COLO829 (cell line): ENCODE measurements around the gene GATAD2A.
"Not testable (repeated sequence)": the region's sequence is repeated elsewhere in the genome, so short reads cannot be mapped to it uniquely, and the experiment has no call there.

Experiments
- DNase-seq: peaks from one replicate; pipeline ENCODE4 v3.0.0; 2012; ENCODE audit warnings: low spot score

GATAD2A gene

DNA sequence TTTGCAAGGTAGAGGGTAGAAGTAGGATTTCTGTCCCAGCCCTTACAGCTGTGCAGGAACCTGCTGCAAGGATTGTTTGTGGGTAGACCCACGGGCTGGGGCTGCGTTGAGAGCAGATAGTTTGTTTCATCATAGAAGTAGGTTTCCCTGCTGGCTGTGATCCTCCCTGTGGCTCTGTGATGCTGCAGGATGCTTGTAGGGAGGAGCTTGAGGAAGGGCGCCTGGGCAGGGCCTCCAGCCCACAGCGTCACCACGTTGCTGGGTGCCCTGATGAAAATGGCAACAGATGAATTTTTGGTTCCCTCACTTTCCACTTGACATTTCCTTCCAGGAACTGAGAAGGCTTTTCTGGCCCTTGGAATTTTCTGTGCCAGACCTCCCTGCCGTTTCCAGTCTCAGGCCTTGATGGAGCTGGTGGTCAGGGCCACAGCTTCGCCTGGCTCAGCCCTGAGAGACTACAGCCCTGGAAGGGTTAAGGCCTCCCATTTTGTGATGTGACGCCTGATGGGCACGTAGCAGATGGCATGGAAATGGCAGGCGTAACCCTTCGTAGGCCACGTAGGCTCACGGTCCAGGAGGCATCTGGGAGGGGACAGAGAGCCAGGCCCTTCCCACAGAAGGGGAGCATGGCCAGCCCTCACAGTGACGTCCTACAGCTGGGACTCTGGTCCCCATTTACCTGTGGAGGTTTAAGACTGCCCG lies 42.2 kb downstream of the GATAD2A start:
- DNase-seq, result no peak

GRCh38 chr19:19448238-19448544 lies 42.7 kb downstream of the GATAD2A start:
- DNase-seq, result no peak

DNA sequence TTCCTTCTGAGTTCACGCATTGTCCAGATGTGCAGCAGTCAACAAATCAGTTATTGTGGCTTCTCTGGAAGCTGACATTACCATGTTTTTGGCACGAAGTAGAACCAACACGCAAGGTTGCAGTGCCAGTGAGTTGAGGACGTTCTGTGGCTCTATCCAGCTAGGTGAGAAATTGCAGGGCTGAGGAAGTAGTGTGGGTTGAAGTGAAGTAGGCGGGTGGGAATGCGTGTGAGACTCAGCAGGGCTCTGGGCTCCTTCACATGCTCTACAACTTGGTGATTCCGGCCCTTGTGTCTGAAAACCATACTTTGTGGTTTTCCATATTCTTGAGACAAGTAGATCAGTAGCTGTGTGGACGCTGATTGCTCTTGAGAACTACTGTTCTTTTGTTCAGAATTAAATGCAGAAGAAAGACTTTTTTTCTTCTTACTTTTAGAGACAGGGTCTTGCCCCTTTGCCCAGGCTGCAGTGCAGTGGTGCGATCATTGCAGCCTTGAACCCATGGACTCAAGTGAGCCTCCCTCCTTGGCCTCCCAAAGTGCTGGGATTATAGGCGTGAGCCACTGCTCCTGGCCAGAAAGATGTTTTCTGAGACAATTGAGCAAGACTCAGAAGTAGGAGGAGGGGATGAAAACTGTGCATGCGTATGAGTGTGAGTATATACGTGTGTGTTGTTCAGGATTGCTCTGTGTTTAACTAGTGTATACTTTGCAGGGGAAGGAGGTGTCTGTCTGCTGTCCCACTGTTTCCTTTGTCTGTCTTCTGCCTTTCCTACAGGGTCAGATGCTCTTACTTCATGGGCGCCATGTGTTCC lies 46.2 kb downstream of the GATAD2A start:
- DNase-seq, result no peak

- no peak for DNase-seq
These were observed 47.0 kb downstream of the GATAD2A start for GRCh38 chr19:19452243-19453124.

GRCh38 chr19:19453125-19453454 lies 47.6 kb downstream of the GATAD2A start:
- no peak for DNase-seq

DNA sequence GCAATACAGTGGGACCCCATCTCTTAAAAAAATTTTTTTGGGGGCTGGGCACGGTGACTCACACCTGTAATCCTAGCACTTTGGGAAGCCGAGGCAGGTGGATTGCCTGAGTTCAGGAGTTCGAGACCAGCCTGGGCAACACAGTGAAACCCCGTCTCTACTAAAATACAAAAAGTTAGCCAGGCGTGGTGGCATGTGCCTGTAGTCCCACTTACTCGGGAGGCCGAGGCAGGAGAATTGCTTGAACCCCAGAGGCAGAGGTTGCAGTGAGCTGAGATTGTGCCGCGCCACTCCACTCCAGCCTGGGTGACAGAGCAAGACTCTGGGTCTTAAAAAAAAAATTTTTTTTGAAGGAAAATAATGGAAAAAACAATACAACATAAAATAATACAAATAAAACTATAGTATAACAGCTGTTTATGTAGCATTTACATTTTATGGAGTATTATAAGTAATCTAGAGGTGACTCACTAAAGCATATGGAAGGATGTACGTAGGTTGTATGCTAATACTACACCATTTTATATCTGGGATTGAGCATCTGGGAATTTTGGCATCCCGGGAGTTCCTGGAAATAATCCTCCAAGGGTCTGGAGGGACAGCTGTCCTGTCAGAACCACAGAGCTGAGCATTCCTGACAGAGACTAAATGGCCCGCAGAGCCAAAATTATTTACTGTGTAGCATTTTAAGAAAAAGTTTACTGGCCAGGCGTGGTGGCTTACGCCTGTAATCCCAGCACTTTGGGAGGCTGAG lies 49.9 kb downstream of the GATAD2A start:
- not testable (repeated sequence) for DNase-seq

DNA sequence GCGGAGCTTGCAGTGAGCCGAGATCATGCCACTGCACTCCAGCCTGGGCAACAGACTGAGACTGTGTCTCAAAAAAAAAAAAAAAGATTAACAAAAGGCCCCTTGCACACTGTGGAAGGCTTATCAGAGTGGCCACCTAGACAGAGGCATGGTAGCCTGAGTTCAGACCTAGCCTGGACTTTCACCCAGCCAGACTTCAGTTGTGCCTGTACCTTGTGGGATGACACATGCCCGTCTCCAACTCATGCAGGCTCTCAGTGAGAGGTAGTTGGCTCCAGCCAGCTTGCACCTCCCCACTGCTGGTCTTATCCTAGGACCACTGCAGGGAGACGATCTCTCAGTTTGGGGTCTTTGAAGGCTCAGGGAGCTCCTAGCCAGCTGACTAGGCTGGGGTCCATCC lies 52.2 kb downstream of the GATAD2A start:
- DNase-seq, result no peak

- DNase-seq, result peak; percentile 91
These were observed 52.8 kb downstream of the GATAD2A start for GRCh38 chr19:19458110-19458816.

DNA sequence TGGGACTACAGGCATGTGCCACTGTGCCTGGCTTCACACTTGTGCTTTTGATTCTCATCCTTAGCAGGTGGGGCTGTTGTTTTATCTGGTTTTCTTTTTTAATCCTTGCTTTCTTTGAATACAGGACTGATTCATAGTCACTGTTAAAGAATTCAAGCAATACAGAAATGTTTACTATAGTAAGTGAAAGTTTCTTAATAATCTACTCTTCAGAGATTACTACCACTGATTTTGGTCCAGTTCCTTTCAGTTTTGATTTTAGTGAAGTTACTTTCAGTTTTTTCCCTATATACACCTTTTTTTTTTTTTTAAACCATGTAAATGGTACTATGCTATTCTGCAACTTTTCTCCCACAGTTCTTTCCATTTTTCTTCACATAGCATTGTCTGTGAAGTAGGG lies 53.6 kb downstream of the GATAD2A start:
- DNase-seq, result no peak

GRCh38 chr19:19459707-19460251 lies 54.3 kb downstream of the GATAD2A start:
- peak; percentile 48 for DNase-seq

- no peak for DNase-seq
These were observed 54.8 kb downstream of the GATAD2A start for GRCh38 chr19:19460258-19460731.

- peak; percentile 28 for DNase-seq
These were observed 55.3 kb downstream of the GATAD2A start for GRCh38 chr19:19460761-19461265.

GRCh38 chr19:19461306-19461670 lies 55.8 kb downstream of the GATAD2A start:
- DNase-seq, result no peak

DNA sequence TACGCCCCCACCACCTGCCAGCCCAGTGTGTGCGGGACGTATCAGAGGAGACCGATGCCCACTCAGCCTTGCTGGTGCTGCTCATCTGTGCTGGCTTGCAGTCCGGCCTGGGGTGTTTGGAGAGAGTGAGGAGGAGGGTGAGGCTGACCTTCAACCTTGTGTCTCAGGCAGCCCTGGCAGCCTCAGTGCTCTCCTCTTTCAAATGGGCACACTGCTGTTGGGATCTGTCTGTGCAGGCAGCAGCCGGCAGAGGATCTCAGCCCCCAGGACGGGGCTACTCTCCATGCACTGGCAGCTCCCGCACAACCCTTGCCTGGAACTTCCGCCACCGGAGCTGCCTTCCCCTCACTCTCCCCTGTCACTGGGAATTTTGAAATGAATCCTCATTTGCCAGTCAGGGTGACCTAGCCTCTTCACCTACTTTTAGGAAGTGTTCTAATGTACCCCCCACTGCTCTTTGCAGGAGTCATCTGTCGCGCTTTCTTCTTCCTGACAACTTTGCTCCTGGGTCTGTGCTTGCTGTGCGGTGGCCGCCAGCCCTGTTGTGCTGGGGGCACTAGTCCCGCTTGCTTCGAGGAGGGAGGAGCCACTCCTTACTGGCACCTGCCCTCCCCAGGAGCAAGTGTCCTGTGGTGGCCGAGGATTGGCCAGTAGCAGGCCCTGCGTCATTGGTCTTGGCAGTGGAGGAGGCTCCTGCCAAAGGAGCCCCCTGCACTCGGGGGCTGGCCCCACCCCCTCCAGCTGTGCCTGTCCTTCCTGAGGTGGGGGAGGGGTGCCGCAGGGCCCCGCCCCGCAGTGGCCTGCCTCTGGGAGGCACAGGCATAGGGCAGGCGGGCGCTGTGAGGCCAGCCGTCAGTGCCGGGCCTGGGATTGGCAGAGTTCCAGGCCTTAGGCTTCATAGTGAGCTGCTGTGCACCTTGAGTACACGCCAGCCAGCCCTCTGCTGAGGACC lies 56.5 kb downstream of the GATAD2A start:
- DNase-seq, result peak; percentile 21

DNA sequence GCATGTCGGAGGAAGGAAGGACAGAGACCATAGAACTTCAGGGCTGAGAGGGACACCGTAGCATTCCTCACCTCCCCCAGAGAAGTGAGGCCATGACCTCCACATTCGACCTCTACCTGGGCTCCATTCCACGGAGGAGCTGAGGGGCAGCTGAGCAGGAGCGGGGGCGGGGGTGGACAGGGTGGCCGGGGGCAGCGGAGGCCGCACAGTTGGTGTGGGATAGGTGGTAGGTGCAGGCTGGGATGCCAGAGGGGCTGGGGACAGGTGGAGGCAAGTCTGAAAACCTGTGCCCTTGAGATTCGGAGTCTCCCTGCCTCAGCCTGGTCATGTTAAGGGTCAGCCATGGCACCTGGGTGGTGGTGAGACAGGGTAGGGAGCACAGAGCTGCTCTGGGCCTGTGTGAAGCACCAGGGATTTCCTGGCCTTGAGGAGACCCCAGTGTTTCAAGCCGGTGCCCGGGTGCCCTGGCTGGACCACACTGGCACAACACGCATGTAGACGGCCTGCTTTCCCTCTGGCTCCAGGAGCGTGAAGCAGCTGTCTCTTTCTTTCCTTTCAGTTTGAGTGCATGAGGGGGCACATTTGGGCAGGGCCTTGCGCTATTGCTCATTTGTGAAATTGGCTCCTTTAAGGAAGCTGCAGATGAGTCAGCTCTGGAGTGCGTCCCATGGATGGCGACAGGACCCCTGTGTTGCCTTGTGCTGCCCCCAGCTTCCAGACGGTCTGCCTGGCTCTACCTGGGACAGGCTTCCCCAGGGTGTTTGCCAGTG lies 58.1 kb downstream of the GATAD2A start:
- no peak for DNase-seq

DNA sequence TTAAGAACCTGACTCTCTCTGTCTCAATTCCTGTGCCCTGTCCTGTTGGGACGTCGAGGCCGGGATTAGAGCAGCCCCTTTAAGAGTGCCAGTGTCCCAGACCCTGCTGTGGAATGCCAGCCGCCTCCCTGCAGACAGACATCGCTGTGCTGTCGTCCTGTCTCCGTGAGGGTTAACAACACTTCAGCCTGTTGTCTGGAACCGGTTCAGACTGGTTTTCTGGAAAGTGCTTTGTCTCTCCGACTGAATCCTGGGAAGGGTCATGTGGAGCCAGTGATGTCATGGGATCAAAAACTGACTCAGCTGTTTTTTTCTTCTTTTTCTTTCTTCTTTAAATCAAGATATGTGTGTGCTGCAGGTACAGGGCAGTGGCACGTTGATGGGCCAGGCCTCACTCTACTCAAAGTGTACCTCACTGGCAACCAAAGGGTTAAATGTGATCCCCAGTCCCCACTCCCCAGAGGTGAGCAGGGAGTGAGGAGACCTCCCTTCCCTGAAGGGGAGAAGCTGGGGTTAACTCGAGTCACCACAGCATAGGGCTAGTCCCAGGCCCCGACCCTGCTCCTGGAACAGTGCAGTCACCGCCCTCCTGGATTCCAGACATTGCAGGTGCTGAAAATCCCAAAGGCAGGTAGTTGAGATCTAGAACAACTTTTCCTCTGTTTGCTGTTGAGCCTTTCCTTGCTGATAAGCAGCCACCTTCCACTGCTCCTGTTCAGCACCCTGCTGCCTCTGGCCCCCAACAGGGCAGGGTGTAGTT lies 59.0 kb downstream of the GATAD2A start:
- DNase-seq, result peak; percentile 78

DNA sequence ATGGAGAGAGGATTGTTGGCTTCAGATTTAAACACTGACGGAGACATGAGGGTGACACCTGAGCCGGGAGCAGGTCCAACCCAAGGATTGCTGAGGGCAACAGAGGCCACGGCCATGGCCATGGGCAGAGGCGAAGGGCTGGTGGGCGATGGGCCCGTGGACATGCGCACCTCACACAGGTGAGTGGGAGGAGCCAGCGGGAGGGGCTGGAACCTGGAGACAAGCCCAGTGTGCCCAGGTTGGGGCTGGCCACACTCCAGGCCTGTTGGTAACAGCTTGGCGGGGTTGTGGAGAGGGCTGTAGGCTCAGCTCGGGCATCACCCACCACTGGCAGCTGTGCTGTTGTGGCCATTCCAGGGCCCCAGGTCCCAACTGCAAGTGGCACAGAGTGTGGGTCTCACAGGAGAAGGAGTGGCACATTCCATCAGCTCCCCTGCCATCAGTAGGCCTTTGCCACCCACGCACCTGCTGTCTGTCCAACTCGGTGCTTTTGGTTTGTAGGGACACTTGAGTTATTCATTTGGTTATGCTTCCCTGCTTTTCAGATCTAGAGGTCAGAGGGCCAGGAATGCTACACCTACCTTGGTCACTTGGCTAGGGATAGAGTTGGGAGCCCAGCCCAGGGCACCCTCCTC lies 60.1 kb downstream of the GATAD2A start:
- DNase-seq, result no peak

- no peak for DNase-seq
These were observed 60.7 kb downstream of the GATAD2A start for GRCh38 chr19:19466201-19466600.
